SK-N-SH (cell line): ENCODE measurements around the gene STK4. TPM values are rescaled to one million over a fixed set of nuclear protein-coding genes. Genes with fewer than 3 reads are reported as not detected.

Experiments used
- CTCF ChIA-PET: fragments of 300-600, 350-600 bp; formaldehyde crosslinking; extraction: SDS; loops from one replicate; lab custom pipeline; 2021; lab: Yijun Ruan, JAX
- POLR2A ChIA-PET: fragments of 350-600 bp; sonication (Branson Sonifier 250); formaldehyde crosslinking; extraction: SDS; loops from one replicate; lab custom pipeline; 2020; ENCODE audit warnings: antibody characterized with exemption, inconsistent platforms; lab: Yijun Ruan, JAX
- DNase-seq: peaks from one replicate; pipeline ENCODE4 v3.0.0; 2012
- H2AFZ ChIP-seq: fragments of 200-600 bp; sonication (generic); 2 replicates; pipeline ENCODE4 v1.8.1; 2016; ENCODE audit warnings: antibody characterized with exemption, mild to moderate bottlenecking, low read depth
- H3F3A ChIP-seq: fragments of 200-600 bp; sonication (generic); replicated peaks from 2 replicates; pipeline ENCODE3; 2016; ENCODE audit warnings: antibody characterized with exemption, mild to moderate bottlenecking; ENCODE audit not compliant: insufficient read depth
- H3K27ac ChIP-seq, 2 experiments: fragments of 200-500 bp in 1 of 2; fragments of 200-600 bp in 1 of 2; sonication (Bioruptor generic) in 1 of 2; sonication (generic), shearing (Covaris generic) in 1 of 2; 2 replicates each; pipeline versions ENCODE4 v1.5.1 to v1.6.1; 2014 to 2016; ENCODE audit warnings: low read depth in 2 of 2, inconsistent platforms in 1 of 2, low read length in 1 of 2, mild to moderate bottlenecking in 1 of 2, mixed read lengths in 1 of 2
- H3K27me3 ChIP-seq: fragments of 200-600 bp; sonication (generic), shearing (Covaris generic); 2 replicates; pipeline ENCODE4 v1.6.1; 2016; ENCODE audit warnings: mixed run types; ENCODE audit not compliant: insufficient read depth
- H3K36me3 ChIP-seq, 2 experiments: fragments of 200-500 bp in 1 of 2; fragments of 200-600 bp in 1 of 2; sonication (Bioruptor generic) in 1 of 2; sonication (generic) in 1 of 2; replicated peaks in 1 of 2; 2 replicates each; pipeline versions ENCODE3 to v1.5.1; 2014 to 2016; ENCODE audit warnings: low read length in 1 of 2, mild to moderate bottlenecking in 1 of 2; ENCODE audit not compliant: insufficient read depth in 2 of 2, control insufficient read depth in 1 of 2
- H3K4me1 ChIP-seq, 2 experiments: fragments of 200-500 bp in 1 of 2; fragments of 200-600 bp in 1 of 2; sonication (Bioruptor generic) in 1 of 2; sonication (generic), shearing (Covaris generic) in 1 of 2; 2 replicates each; pipeline versions ENCODE4 v1.5.1 to v1.6.1; 2014 to 2016; ENCODE audit warnings: low read depth in 1 of 2, low read length in 1 of 2, mixed run types in 1 of 2; ENCODE audit not compliant: insufficient read depth in 2 of 2, control insufficient read depth in 1 of 2
- H3K4me2 ChIP-seq: fragments of 200-600 bp; sonication (generic), shearing (Covaris generic); 2 replicates; pipeline ENCODE4 v1.6.1; 2017; ENCODE audit warnings: mixed run types
- H3K4me3 ChIP-seq, 2 experiments: fragments of 200-500 bp in 1 of 2; fragments of 200-600 bp in 1 of 2; sonication (Bioruptor generic) in 1 of 2; sonication (generic), shearing (Covaris generic) in 1 of 2; 2 replicates each; pipeline versions ENCODE4 v1.5.1 to v1.8.1; 2014 to 2016; ENCODE audit warnings: low read depth in 2 of 2, inconsistent platforms in 1 of 2, low read length in 1 of 2, mild to moderate bottlenecking in 1 of 2, mixed read lengths in 1 of 2, moderate library complexity in 1 of 2
- H3K79me2 ChIP-seq: fragments of 200-600 bp; sonication (generic); 2 replicates; pipeline ENCODE4 v1.8.1; 2017; ENCODE audit warnings: mild to moderate bottlenecking; ENCODE audit not compliant: insufficient read depth
- H3K9ac ChIP-seq: fragments of 200-600 bp; sonication (generic); 2 replicates; pipeline ENCODE4 v1.6.1; 2017; ENCODE audit warnings: mixed run types
- H3K9me2 ChIP-seq: fragments of 200-600 bp; sonication (generic); 2 replicates; pipeline ENCODE4 v1.6.1; 2017; ENCODE audit warnings: mixed run types
- H3K9me3 ChIP-seq: fragments of 200-600 bp; sonication (generic); 2 replicates; pipeline ENCODE4 v1.6.1; 2017; ENCODE audit warnings: mixed run types, mild to moderate bottlenecking, moderate library complexity
- H4K20me1 ChIP-seq: fragments of 200-600 bp; sonication (generic); 2 replicates; pipeline ENCODE4 v1.6.1; 2017; ENCODE audit warnings: mild to moderate bottlenecking, mixed run types; ENCODE audit not compliant: insufficient read depth
- CTCF ChIP-seq: fragments of 200-600 bp; sonication (generic); IDR thresholded peaks from 2 replicates; pipeline ENCODE4 v1.6.1; 2017; ENCODE audit warnings: antibody characterized with exemption, mild to moderate bottlenecking, moderate library complexity
- EP300 ChIP-seq, 2 experiments: IDR thresholded peaks; 2 replicates each; pipeline versions ENCODE4 v1.4.0 to v1.6.1; 2012; ENCODE audit warnings: borderline replicate concordance in 1 of 2, low read depth in 1 of 2, low read length in 1 of 2
- EZH2phosphoT487 ChIP-seq: fragments of 200-600 bp; sonication (generic); IDR thresholded peaks from 2 replicates; pipeline ENCODE4 v1.6.1; 2017; ENCODE audit warnings: low read depth, mixed run types, mild to moderate bottlenecking, antibody characterized with exemption, moderate library complexity, borderline replicate concordance
- FOXJ3 ChIP-seq: sonication (generic); formaldehyde crosslinking; IDR thresholded peaks from 2 replicates; pipeline ENCODE4 v1.5.1; 2020; ENCODE audit warnings: mild to moderate bottlenecking, missing genetic modification reagents
- FOXM1 ChIP-seq: IDR thresholded peaks from 2 replicates; pipeline ENCODE4 v1.4.0; 2012; ENCODE audit warnings: low read depth, mild to moderate bottlenecking
- IRF3 ChIP-seq: fragments of 150-350 bp; IDR thresholded peaks from 2 replicates; pipeline ENCODE4 v1.6.1; 2016; ENCODE audit warnings: mild to moderate bottlenecking, low read depth, low read length
- MAX ChIP-seq: IDR thresholded peaks from 2 replicates; pipeline ENCODE4 v1.4.0; 2012; ENCODE audit warnings: low read depth
- MEF2A ChIP-seq: IDR thresholded peaks from 2 replicates; pipeline ENCODE4 v1.4.0; 2012; ENCODE audit warnings: low read depth, borderline replicate concordance
- PBX3 ChIP-seq: IDR thresholded peaks from 2 replicates; pipeline ENCODE4; 2012
- RAD21 ChIP-seq: IDR thresholded peaks from 2 replicates; pipeline ENCODE4 v1.6.1; 2012; ENCODE audit warnings: mild to moderate bottlenecking, low read length
- RCOR1 ChIP-seq: fragments of 150-350 bp; IDR thresholded peaks from 2 replicates; pipeline ENCODE4 v1.6.1; 2017; ENCODE audit warnings: antibody characterized with exemption, low read length
- REST ChIP-seq: IDR thresholded peaks from 2 replicates; pipeline ENCODE4 v1.6.1; 2012; ENCODE audit warnings: mild to moderate bottlenecking, low read depth, low read length, moderate library complexity
- SIN3A ChIP-seq: IDR thresholded peaks from 2 replicates; pipeline ENCODE4 v1.6.1; 2012; ENCODE audit warnings: low read depth, mild to moderate bottlenecking, low read length, moderate library complexity, borderline replicate concordance
- TAF1 ChIP-seq: IDR thresholded peaks from 2 replicates; pipeline ENCODE4 v1.6.1; 2012; ENCODE audit warnings: low read depth, mild to moderate bottlenecking, low read length, moderate library complexity, borderline replicate concordance
- TEAD4 ChIP-seq: IDR thresholded peaks from 2 replicates; pipeline ENCODE4 v1.4.0; 2012; ENCODE audit warnings: mild to moderate bottlenecking, borderline replicate concordance; ENCODE audit not compliant: insufficient read depth
- USF1 ChIP-seq: IDR thresholded peaks from 2 replicates; pipeline ENCODE4 v1.4.0; 2012; ENCODE audit warnings: low read depth, borderline replicate concordance
- ZBTB33 ChIP-seq: IDR thresholded peaks from 2 replicates; pipeline ENCODE4 v1.4.0; 2012; ENCODE audit warnings: low read depth, borderline replicate concordance
- WGBS: methylation state at CpG from one replicate; pipeline ENCODE4 v1.1.6; 2017; ENCODE audit warnings: low lambda C conversion rate; 5-methylcytosine and 5-hydroxymethylcytosine counted together
- polyA plus RNA-seq, 3 experiments: library from polyadenylated mRNA; depleted of rRNA; stranded (reverse); fragments of >200 nt; gene quantifications; 2 replicates each; pipeline ENCODE4 v1.2.3, GENCODE V29; 2012

Gene STK4
- polyA plus RNA-seq, 1 of the 3 experiments (the other 2 are of a cell fraction), result 11.4 TPM

GRCh38 chr20:45029884-45030283 lies 63.6 kb downstream of the STK4 start (continued):
- TF ChIP-seq CTCF (no peak), TAF1 (no peak), FOXM1 (no peak), PBX3 (no peak), ZBTB33 (no peak)

- H3K27me3 ChIP-seq, result no peaks in the 10 kb centered on the region
- H3K36me3 ChIP-seq, result peaks cover 2 to 45% of the 10 kb centered on the region in 2 experiments
- peaks cover 22% of the 10 kb centered on the region for H3F3A ChIP-seq
- POLR2A ChIA-PET, result no interaction called here
- H3K9ac ChIP-seq, result no peak overlapping the region
- H3K79me2 ChIP-seq, result peaks cover 15% of the 10 kb centered on the region
- 71% methylated on average over 2 of the region's 2 CpGs for WGBS
- CTCF ChIA-PET, result interaction anchor here (1.0 kb wide), 1 partner anchor 10 kb away, joined by 4 read pairs; no protein-coding TSS in a partner anchor
- no peaks in the 10 kb centered on the region for H3K9me3 ChIP-seq
- H4K20me1 ChIP-seq, result no peaks in the 10 kb centered on the region
- no peak overlapping the region for H2AFZ ChIP-seq
- H3K4me2 ChIP-seq, result no peak overlapping the region
- H3K4me3 ChIP-seq, result no peak overlapping the region
- no peak for DNase-seq
- no peaks in the 10 kb centered on the region for H3K9me2 ChIP-seq
- peak overlapping the region in 1 of 2 experiments; percentile 52; a peak in 2 of 4 replicates for H3K27ac ChIP-seq
- peaks cover 2 to 20% of the 10 kb centered on the region in 2 experiments; a peak in 3 of 4 replicates for H3K4me1 ChIP-seq
- TF ChIP-seq MEF2A (no peak), MAX (no peak), USF1 (no peak), EP300 (IDR thresholded peaks at IDR 0.05; ENCODE audit: borderline replicate concordance in 1 of 2, low read depth in 1 of 2, low read length in 1 of 2) (no peak), REST (no peak), IRF3 (no peak), FOXJ3 (CRISPR knock-in tag) (no peak), ZBTB33 (no peak), SIN3A (no peak), EZH2phosphoT487 (no peak), TEAD4 (no peak), RCOR1 (no peak), RAD21 (no peak)
These were observed 66.0 kb downstream of the STK4 start for GRCh38 chr20:45032276-45032675.
